HFFc6 (cell line): ENCODE data around the gene KCTD21. TPM values are rescaled to one million over a fixed set of nuclear protein-coding genes. Genes with fewer than 3 reads are reported as not detected.

Experiments used
- DNase-seq: peaks from one replicate; pipeline ENCODE4 v3.0.0-alpha.2; 2018
- H3K27ac Mint-ChIP-seq: 2 replicates; pipeline ENCODE4 v1.8.0; 2020; ENCODE audit warnings: mild to moderate bottlenecking, mixed read lengths
- H3K27me3 Mint-ChIP-seq: 2 replicates; pipeline ENCODE4 v1.8.0; 2021; ENCODE audit warnings: mild to moderate bottlenecking, moderate library complexity, mixed read lengths; ENCODE audit not compliant: insufficient read depth
- H3K36me3 Mint-ChIP-seq: 2 replicates; pipeline ENCODE4 v1.8.0; 2021; ENCODE audit warnings: low read depth, mixed read lengths
- H3K4me1 Mint-ChIP-seq: 2 replicates; pipeline ENCODE4 v1.8.0; 2020; ENCODE audit warnings: low read depth, mixed read lengths
- H3K4me3 Mint-ChIP-seq: 2 replicates; pipeline ENCODE4 v1.8.0; 2020; ENCODE audit warnings: mild to moderate bottlenecking, moderate library complexity, mixed read lengths
- H3K9me3 Mint-ChIP-seq: 2 replicates; pipeline ENCODE4 v1.8.0; 2020; ENCODE audit warnings: mild to moderate bottlenecking, mixed read lengths
- total RNA-seq, 6 experiments: library from RNA; stranded (reverse); fragmentation: NEBNext Ultra II Directional; extraction: Animal tissue kit (Norgen Biotek cat#: 25700); gene quantifications; 2 replicates in 1 of 6; 3 replicates in 5 of 6; pipeline ENCODE4 v1.2.3, GENCODE V29; 2021
- TF ChIP-seq, protein P1 (sequence below): fragments of 200-600 bp; sonication (generic); IDR thresholded peaks from 2 replicates; pipeline ENCODE4 v1.5.0; 2021; ENCODE audit warnings: antibody characterized with exemption, mild to moderate bottlenecking

KCTD21 gene
- total RNA-seq, 6 experiments from 2014 or later: 10.4 to 15.7 (median 12.6) TPM

DNA sequence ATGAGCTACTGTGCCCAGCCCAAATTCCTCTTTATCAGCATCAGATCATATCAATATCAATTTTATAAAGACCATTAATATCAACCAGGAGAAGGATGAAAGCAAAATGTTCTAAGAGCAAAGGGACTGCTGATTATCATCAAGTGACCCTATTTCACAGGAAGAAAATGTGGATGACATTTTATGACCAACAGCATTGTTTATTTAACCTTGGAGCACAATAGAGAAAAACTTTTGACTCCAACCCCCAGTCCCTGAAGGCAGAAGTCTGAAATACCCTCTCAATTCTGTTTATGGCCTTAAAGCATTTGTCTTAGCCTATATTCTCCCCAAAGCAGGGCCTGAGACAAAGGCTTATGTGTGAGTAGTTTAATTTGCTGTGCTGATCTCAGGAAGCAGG lies 37.7 kb downstream of the KCTD21 start:
- TF ChIP-seq, protein P1, sequence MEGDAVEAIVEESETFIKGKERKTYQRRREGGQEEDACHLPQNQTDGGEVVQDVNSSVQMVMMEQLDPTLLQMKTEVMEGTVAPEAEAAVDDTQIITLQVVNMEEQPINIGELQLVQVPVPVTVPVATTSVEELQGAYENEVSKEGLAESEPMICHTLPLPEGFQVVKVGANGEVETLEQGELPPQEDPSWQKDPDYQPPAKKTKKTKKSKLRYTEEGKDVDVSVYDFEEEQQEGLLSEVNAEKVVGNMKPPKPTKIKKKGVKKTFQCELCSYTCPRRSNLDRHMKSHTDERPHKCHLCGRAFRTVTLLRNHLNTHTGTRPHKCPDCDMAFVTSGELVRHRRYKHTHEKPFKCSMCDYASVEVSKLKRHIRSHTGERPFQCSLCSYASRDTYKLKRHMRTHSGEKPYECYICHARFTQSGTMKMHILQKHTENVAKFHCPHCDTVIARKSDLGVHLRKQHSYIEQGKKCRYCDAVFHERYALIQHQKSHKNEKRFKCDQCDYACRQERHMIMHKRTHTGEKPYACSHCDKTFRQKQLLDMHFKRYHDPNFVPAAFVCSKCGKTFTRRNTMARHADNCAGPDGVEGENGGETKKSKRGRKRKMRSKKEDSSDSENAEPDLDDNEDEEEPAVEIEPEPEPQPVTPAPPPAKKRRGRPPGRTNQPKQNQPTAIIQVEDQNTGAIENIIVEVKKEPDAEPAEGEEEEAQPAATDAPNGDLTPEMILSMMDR: no peak
- no peak for DNase-seq
- peaks cover 1% of the 10 kb centered on the region for H3K27me3 Mint-ChIP-seq
- H3K36me3 Mint-ChIP-seq: no peaks in the 10 kb centered on the region
- no peak overlapping the region for H3K27ac Mint-ChIP-seq
- H3K4me3 Mint-ChIP-seq: no peak overlapping the region
- peaks cover 18% of the 10 kb centered on the region for H3K4me1 Mint-ChIP-seq
- no peaks in the 10 kb centered on the region for H3K9me3 Mint-ChIP-seq

GRCh38 chr11:78150346-78150745 lies 38.1 kb downstream of the KCTD21 start:
- TF ChIP-seq, protein P1: no peak
- Mint-ChIP-seq H3K9me3 (no peaks in the 10 kb centered on the region), H3K27ac (no peak overlapping the region), H3K27me3 (peaks cover 1% of the 10 kb centered on the region), H3K36me3 (no peaks in the 10 kb centered on the region), H3K4me3 (no peak overlapping the region), H3K4me1 (peaks cover 18% of the 10 kb centered on the region)
- DNase-seq: no peak

DNA sequence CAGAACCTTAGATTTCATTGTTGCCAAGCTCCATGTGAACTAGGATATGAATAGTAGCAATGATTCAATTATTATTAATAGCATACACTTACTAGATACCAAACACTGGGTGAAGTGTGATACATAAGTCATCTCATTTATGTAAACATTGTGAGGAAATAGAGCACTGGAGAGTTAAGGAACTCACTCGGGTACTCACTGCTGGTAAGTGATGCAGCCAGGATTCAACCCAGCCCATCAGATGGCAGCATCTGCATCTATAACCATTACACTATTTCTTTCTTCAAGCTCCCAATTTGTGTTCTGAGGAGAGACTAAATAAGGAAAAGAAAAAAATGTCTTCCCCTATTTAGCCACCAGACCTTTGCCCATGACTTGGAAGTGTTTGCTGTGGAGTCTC lies 38.8 kb downstream of the KCTD21 start:
- peak; percentile 66 for DNase-seq
- Mint-ChIP-seq H3K36me3 (no peaks in the 10 kb centered on the region), H3K27ac (no peak overlapping the region), H3K27me3 (peaks cover 1% of the 10 kb centered on the region), H3K4me1 (peaks cover 18% of the 10 kb centered on the region), H3K4me3 (no peak overlapping the region), H3K9me3 (no peaks in the 10 kb centered on the region)
- TF ChIP-seq, protein P1: peak; percentile 64

DNA sequence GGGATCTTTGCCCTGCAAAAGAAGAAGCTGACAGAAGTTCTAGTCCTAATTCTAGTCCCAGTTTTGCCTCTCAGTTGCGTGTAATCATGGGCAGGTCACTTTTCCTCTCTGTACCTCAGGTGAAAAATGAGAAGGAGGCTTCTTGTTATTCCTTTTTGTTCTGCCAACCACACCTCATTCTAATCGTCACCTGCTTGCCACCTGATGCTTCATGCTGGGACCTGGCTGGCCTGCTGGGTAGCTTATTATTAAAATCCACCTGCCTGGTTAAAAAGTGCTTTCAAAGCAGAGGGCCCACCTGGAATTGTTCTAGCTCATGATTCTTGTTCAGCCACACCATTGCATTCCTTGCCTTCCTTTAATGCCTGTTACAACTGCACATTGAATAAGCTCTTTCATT lies 40.6 kb downstream of the KCTD21 start:
- no peak for DNase-seq
- H3K36me3 Mint-ChIP-seq: no peaks in the 10 kb centered on the region; the same call in 1 of the 2 replicates
- TF ChIP-seq, protein P1: no peak
- peaks cover 18% of the 10 kb centered on the region for H3K4me1 Mint-ChIP-seq
- no peak overlapping the region for H3K27ac Mint-ChIP-seq
- no peaks in the 10 kb centered on the region for H3K9me3 Mint-ChIP-seq
- no peak overlapping the region for H3K4me3 Mint-ChIP-seq
- peaks cover 1% of the 10 kb centered on the region for H3K27me3 Mint-ChIP-seq

GRCh38 chr11:78145511-78146025 lies 42.9 kb downstream of the KCTD21 start:
- H3K4me3 Mint-ChIP-seq: no peak overlapping the region
- H3K27me3 Mint-ChIP-seq: peaks cover under 1% of the 10 kb centered on the region
- no peak overlapping the region for H3K27ac Mint-ChIP-seq
- no peaks in the 10 kb centered on the region; the same call in none of the 2 replicates for H3K36me3 Mint-ChIP-seq
- no peaks in the 10 kb centered on the region for H3K9me3 Mint-ChIP-seq
- H3K4me1 Mint-ChIP-seq: peaks cover 21% of the 10 kb centered on the region
- TF ChIP-seq, protein P1: no peak
- no peak for DNase-seq
